ENCODE results near the gene IRF2BP2. TPM values are rescaled to one million over a fixed set of nuclear protein-coding genes. Genes with fewer than 3 reads are reported as not detected.

Gene IRF2BP2
- total and polyA plus RNA-seq, 2 of the 13 experiments (the other 11 are each of a cell fraction or from before 2014, with no cell fraction given) = 140 to 147 TPM

GRCh38 chr1:234638832-234639799 is 29.1 kb upstream of the IRF2BP2 start (continued):
- TF ChIP-seq MNT (IDR thresholded peaks at IDR 0.05) (no peak), REXO4 (CRISPR knock-in tag; IDR thresholded peaks at IDR 0.05; ENCODE audit: borderline replicate concordance) (no peak), ZBTB43 (CRISPR knock-in tag; conservative IDR thresholded peaks at IDR 0.05) (peak; percentile 71; the same call in 1 of the 2 replicates), ZSCAN31 (CRISPR knock-in tag; IDR thresholded peaks at IDR 0.05; ENCODE audit: low read depth) (peak; percentile 86; the same call in 1 of the 2 replicates), ZSCAN20 (CRISPR knock-in tag; IDR thresholded peaks at IDR 0.05; ENCODE audit: borderline replicate concordance) (peak; percentile 31; the same call in 1 of the 2 replicates), ZNF124 (CRISPR knock-in tag; IDR thresholded peaks at IDR 0.05) (peak; percentile 8; the same call in 1 of the 2 replicates), ZNF777 (CRISPR knock-in tag; IDR thresholded peaks at IDR 0.05) (no peak), TBX3 (IDR thresholded peaks at IDR 0.05; ENCODE audit: borderline replicate concordance) (peak; percentile 36; the same call in 1 of the 2 replicates), ZMAT3 (CRISPR knock-in tag; conservative IDR thresholded peaks at IDR 0.05) (no peak), ZBTB25 (CRISPR knock-in tag; IDR thresholded peaks at IDR 0.05) (no peak), NFAT5 (CRISPR knock-in tag; IDR thresholded peaks at IDR 0.05) (0 out of 2 replicates have a peak, but pooled peaks have one; percentile 48), KLF12 (CRISPR knock-in tag; IDR thresholded peaks at IDR 0.05; ENCODE audit: borderline replicate concordance) (peak; percentile 53; the same call in 1 of the 2 replicates), DZIP1 (CRISPR knock-in tag; IDR thresholded peaks at IDR 0.05) (no peak), SCMH1 (CRISPR knock-in tag; IDR thresholded peaks at IDR 0.05; ENCODE audit: borderline replicate concordance) (no peak)

Measured in HepG2 (cell line).